Measurements from ENCODE around the gene RAB36. TPM values are rescaled to one million over a fixed set of nuclear protein-coding genes. Genes with fewer than 3 reads are reported as not detected.

RAB36 gene
- total RNA-seq, 2 experiments from 2014 or later: 0.41 to 3.0 TPM

DNA sequence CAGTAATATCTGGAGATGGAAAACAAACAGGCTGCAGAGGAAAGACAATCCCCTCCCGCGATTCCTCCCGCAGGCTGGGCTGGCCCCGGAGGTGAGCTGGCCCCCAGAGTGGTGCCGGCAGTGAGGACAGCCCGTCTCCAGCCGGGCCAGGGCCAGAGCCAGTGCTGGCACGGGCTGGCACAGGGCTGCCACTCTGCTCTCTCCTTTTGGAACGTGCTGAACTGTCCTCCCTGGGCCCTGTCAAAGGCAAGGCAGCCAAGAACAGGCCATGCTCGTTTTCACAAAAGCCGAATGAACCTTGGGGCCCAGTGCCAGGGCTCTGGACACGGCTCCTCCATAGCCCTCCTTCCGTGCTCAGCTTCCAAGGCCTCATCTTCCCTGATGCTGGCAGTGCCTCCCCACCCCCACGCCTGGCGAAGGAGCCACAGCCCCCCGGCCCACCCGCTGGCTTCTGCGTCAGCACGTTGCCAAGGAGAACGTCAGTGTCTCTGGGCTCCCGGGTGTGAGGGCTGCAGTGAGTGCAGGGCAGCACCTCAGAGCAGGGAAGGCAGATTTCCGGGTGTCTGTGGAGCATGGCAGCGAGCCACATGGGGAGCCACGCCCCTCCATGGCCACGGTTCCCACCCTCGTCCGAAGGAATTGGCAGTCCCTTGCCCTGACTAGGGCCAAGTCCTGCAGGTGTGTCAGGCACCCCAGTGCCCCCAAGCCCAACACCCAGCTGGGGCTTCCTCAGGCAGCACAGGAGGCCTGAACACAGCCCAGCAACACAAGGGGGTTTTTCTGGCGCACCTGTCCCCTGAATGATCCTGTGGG is 46.4 kb upstream of the RAB36 start:
- H3K27ac ChIP-seq (ENCODE audit: low read depth, low read length, poor library complexity, severe bottlenecking): no peak overlapping the region
- DNase-seq (ENCODE audit: low spot score): no peak
- no peaks in the 10 kb centered on the region for H3K4me1 ChIP-seq (ENCODE audit: insufficient read depth, low read length, poor library complexity, severe bottlenecking)
- no peak overlapping the region for H2AFZ ChIP-seq (ENCODE audit: low read length)
- POLR2A ChIA-PET: no interaction called here
- H3K4me2 ChIP-seq (ENCODE audit: low read length): no peak overlapping the region
- no TSS peak for BruUV-seq (replicated peaks)
- TF ChIP-seq EZH2phosphoT487 (IDR thresholded peaks at IDR 0.05; ENCODE audit: borderline replicate concordance, low read depth, low read length): no peak
- TF ChIP-seq, protein P1, sequence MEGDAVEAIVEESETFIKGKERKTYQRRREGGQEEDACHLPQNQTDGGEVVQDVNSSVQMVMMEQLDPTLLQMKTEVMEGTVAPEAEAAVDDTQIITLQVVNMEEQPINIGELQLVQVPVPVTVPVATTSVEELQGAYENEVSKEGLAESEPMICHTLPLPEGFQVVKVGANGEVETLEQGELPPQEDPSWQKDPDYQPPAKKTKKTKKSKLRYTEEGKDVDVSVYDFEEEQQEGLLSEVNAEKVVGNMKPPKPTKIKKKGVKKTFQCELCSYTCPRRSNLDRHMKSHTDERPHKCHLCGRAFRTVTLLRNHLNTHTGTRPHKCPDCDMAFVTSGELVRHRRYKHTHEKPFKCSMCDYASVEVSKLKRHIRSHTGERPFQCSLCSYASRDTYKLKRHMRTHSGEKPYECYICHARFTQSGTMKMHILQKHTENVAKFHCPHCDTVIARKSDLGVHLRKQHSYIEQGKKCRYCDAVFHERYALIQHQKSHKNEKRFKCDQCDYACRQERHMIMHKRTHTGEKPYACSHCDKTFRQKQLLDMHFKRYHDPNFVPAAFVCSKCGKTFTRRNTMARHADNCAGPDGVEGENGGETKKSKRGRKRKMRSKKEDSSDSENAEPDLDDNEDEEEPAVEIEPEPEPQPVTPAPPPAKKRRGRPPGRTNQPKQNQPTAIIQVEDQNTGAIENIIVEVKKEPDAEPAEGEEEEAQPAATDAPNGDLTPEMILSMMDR (conservative IDR thresholded peaks at IDR 0.05; ENCODE audit: low read length): no peak
- intact Hi-C loops (cut with micrococcal nuclease; ENCODE audit: unreplicated experiment): no loop called here
- H3K79me2 ChIP-seq (ENCODE audit: insufficient read depth, low read depth, low read length): no peaks in the 10 kb centered on the region
- peaks cover 32% of the 10 kb centered on the region; the same call in 1 of the 2 replicates for H3K36me3 ChIP-seq (ENCODE audit: insufficient read depth, low read length)
- no peaks in the 10 kb centered on the region for H4K20me1 ChIP-seq (ENCODE audit: insufficient read depth, low read length)
- CTCF ChIA-PET (ENCODE audit: unreplicated experiment): no interaction called here
- H3K9me2 ChIP-seq (ENCODE audit: insufficient read depth, low read length): no peaks in the 10 kb centered on the region
- H3K9me3 ChIP-seq (ENCODE audit: low read length): no peaks in the 10 kb centered on the region
- no peak overlapping the region for H3K4me3 ChIP-seq (ENCODE audit: low read depth, low read length, poor library complexity, severe bottlenecking)

DNA sequence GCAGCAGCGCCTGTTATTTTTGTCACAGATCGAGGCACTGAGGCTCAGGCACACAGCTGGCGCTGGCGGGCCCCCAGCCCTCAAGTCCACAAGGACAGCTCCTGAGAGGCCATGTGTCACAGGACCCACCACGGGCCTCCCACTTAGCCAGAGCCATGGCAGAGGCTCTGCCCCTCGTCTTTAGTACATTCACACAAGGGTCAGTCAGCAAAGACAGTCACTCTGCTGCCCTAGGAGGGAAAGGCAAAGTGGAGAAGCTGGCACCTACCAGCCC is 45.8 kb upstream of the RAB36 start:
- no peak for DNase-seq (ENCODE audit: low spot score)
- H3K79me2 ChIP-seq (ENCODE audit: insufficient read depth, low read depth, low read length): no peaks in the 10 kb centered on the region
- H3K4me1 ChIP-seq (ENCODE audit: insufficient read depth, low read length, poor library complexity, severe bottlenecking): no peaks in the 10 kb centered on the region
- BruUV-seq (replicated peaks): no TSS peak
- no peak for TF ChIP-seq EZH2phosphoT487 (IDR thresholded peaks at IDR 0.05; ENCODE audit: borderline replicate concordance, low read depth, low read length)
- TF ChIP-seq, protein P1 (conservative IDR thresholded peaks at IDR 0.05; ENCODE audit: low read length): no peak
- no peaks in the 10 kb centered on the region for H3K9me2 ChIP-seq (ENCODE audit: insufficient read depth, low read length)
- POLR2A ChIA-PET: no interaction called here
- H3K4me2 ChIP-seq (ENCODE audit: low read length): no peak overlapping the region
- H4K20me1 ChIP-seq (ENCODE audit: insufficient read depth, low read length): no peaks in the 10 kb centered on the region
- CTCF ChIA-PET (ENCODE audit: unreplicated experiment): no interaction called here
- no peak overlapping the region for H2AFZ ChIP-seq (ENCODE audit: low read length)
- no peaks in the 10 kb centered on the region for H3K9me3 ChIP-seq (ENCODE audit: low read length)
- H3K27ac ChIP-seq (ENCODE audit: low read depth, low read length, poor library complexity, severe bottlenecking): no peak overlapping the region
- peaks cover 32% of the 10 kb centered on the region; the same call in 1 of the 2 replicates for H3K36me3 ChIP-seq (ENCODE audit: insufficient read depth, low read length)
- intact Hi-C loops (cut with micrococcal nuclease; ENCODE audit: unreplicated experiment): no loop called here
- no peak overlapping the region for H3K4me3 ChIP-seq (ENCODE audit: low read depth, low read length, poor library complexity, severe bottlenecking)

DNA sequence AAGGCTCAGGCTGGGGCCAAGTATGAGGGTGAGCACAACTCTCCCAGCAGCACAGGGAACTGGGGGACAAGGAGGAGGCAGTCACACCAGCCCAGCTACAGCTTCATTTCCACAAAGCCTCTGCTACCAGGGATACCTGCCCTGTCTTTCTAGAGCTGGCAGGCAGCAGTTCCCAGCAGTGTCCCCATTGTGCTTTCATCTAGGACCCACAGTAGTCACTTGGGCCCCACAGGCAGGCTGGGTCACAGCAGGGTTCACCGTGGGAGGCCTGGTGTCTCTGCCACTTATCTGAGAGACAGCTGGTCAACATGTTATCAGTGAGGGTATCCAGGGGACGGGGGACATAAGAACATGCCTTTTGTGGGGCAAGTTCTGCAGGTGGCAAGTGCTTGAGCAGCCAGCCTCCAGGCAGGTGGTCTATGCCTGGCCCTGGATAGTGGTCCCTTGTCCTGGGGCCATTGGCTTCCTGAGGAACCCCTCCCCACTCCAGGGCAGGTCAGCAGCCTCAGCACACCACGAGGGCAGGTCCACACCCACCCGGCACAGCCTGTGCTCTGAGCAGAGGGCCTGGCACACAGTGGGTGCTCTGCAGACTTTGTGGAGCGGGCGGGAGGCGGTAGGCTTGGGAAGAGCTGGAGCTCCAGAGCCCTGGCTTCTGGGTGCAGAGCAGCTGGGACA is 45.0 kb upstream of the RAB36 start:
- no peak for DNase-seq (ENCODE audit: low spot score)
- Histone ChIP-seq H3K9me3 (ENCODE audit: low read length) (no peaks in the 10 kb centered on the region), H3K9me2 (ENCODE audit: insufficient read depth, low read length) (no peaks in the 10 kb centered on the region), H3K4me3 (ENCODE audit: low read depth, low read length, poor library complexity, severe bottlenecking) (no peak overlapping the region), H4K20me1 (ENCODE audit: insufficient read depth, low read length) (no peaks in the 10 kb centered on the region), H2AFZ (ENCODE audit: low read length) (no peak overlapping the region), H3K36me3 (ENCODE audit: insufficient read depth, low read length) (peaks cover 31% of the 10 kb centered on the region; the same call in 1 of the 2 replicates), H3K79me2 (ENCODE audit: insufficient read depth, low read depth, low read length) (no peaks in the 10 kb centered on the region), H3K27ac (ENCODE audit: low read depth, low read length, poor library complexity, severe bottlenecking) (no peak overlapping the region), H3K4me2 (ENCODE audit: low read length) (no peak overlapping the region), H3K4me1 (ENCODE audit: insufficient read depth, low read length, poor library complexity, severe bottlenecking) (no peaks in the 10 kb centered on the region)
- intact Hi-C loops (cut with micrococcal nuclease; ENCODE audit: unreplicated experiment): no loop called here
- CTCF ChIA-PET (ENCODE audit: unreplicated experiment): no interaction called here
- no TSS peak for BruUV-seq (replicated peaks)
- POLR2A ChIA-PET: no interaction called here
- TF ChIP-seq, protein P1 (conservative IDR thresholded peaks at IDR 0.05; ENCODE audit: low read length): no peak
- TF ChIP-seq EZH2phosphoT487 (IDR thresholded peaks at IDR 0.05; ENCODE audit: borderline replicate concordance, low read depth, low read length): no peak
